ENCODE data around the gene PHF19.

DNA sequence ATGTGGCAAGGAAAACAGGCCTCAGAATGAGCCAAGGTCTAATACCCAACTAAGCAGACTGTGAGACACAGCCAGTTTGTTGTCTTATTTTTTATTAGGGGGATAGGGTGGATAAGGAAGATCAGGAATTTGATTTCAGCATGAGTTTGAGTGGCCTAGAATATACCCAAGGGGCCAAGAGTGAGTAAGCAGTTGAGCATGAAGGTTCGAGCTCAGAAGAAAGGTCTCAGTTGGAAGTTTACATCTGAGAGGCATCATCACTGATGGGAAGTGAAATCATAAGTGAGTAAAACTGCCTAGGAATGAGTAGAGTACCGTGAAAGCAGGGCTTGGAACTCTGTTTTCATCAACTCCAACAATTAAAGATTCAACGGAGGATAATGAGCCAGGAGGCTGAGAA, 46.8 kb downstream of the PHF19 start:
- TF ChIP-seq, protein P1, sequence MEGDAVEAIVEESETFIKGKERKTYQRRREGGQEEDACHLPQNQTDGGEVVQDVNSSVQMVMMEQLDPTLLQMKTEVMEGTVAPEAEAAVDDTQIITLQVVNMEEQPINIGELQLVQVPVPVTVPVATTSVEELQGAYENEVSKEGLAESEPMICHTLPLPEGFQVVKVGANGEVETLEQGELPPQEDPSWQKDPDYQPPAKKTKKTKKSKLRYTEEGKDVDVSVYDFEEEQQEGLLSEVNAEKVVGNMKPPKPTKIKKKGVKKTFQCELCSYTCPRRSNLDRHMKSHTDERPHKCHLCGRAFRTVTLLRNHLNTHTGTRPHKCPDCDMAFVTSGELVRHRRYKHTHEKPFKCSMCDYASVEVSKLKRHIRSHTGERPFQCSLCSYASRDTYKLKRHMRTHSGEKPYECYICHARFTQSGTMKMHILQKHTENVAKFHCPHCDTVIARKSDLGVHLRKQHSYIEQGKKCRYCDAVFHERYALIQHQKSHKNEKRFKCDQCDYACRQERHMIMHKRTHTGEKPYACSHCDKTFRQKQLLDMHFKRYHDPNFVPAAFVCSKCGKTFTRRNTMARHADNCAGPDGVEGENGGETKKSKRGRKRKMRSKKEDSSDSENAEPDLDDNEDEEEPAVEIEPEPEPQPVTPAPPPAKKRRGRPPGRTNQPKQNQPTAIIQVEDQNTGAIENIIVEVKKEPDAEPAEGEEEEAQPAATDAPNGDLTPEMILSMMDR (IDR thresholded peaks at IDR 0.05): no peak
- TF ChIP-seq EP300 (IDR thresholded peaks at IDR 0.05) (no peak), POLR2A (IDR thresholded peaks at IDR 0.05) (no peak)
